ENCODE data around the gene MED8.
A peak's percentile ranks its signal among the peaks of the same experiment; 100 is the strongest.
"Not testable (repeated sequence)": the region's sequence is repeated elsewhere in the genome, so short reads cannot be mapped to it uniquely, and the experiment has no call there.

MED8 gene

GRCh38 chr1:43382027-43382779 lies 7.4 kb downstream of the MED8 start:
- no peak for DNase-seq

- DNase-seq, result no peak
Observed at GRCh38 chr1:43381612-43382011, 8.0 kb downstream of the MED8 start.

- DNase-seq, result no peak
Observed at GRCh38 chr1:43379476-43379875, 10.1 kb downstream of the MED8 start.

GRCh38 chr1:43377831-43378230 lies 11.8 kb downstream of the MED8 start:
- DNase-seq, result no peak

- no peak for DNase-seq
Observed at GRCh38 chr1:43376723-43377235, 12.8 kb downstream of the MED8 start.

GRCh38 chr1:43373066-43373940 lies 16.3 kb downstream of the MED8 start:
- no peak for DNase-seq

GRCh38 chr1:43372172-43372571 lies 17.4 kb downstream of the MED8 start:
- no peak for DNase-seq

- DNase-seq, result no peak
Observed at GRCh38 chr1:43370564-43370963, 19.0 kb downstream of the MED8 start.

GRCh38 chr1:43369779-43370178 lies 19.8 kb downstream of the MED8 start:
- not testable (repeated sequence) for DNase-seq

- no peak for DNase-seq
Observed at GRCh38 chr1:43368646-43369020, 21.0 kb downstream of the MED8 start.

GRCh38 chr1:43367904-43368645 lies 21.5 kb downstream of the MED8 start, which contains the start of gene ELOVL1:
TSS of gene ELOVL1 (minus strand) at chr1:43368011. CDS start at chr1:43365609, 2,402 bp downstream.
- DNase-seq, result peak; percentile 96

GRCh38 chr1:43367026-43367903 lies 22.3 kb downstream of the MED8 start:
- peak; percentile 59 for DNase-seq

GRCh38 chr1:43366601-43367025 lies 23.0 kb downstream of the MED8 start:
- DNase-seq, result no peak

GRCh38 chr1:43366179-43366578 lies 23.4 kb downstream of the MED8 start:
- DNase-seq, result peak; percentile 41

- DNase-seq, result no peak
Observed at GRCh38 chr1:43365678-43366077, 23.9 kb downstream of the MED8 start.

- DNase-seq, result no peak
Observed at GRCh38 chr1:43363935-43364525, 25.6 kb downstream of the MED8 start.

GRCh38 chr1:43363283-43363934 lies 26.2 kb downstream of the MED8 start:
- DNase-seq, result peak; percentile 34

GRCh38 chr1:43360616-43361015 lies 29.0 kb downstream of the MED8 start:
- no peak for DNase-seq

- DNase-seq, result no peak
Observed at GRCh38 chr1:43359696-43360095, 29.9 kb downstream of the MED8 start.

GRCh38 chr1:43358746-43359693 lies 30.6 kb downstream of the MED8 start, which contains the start of gene CDC20:
TSS of gene CDC20 (plus strand) at chr1:43358981. CDS start at chr1:43359216, 235 bp downstream.
- DNase-seq, result peak; percentile 100

Data from stimulated activated CD4-positive, alpha-beta T cell treated with anti-CD3 and anti-CD28 coated beads, Interleukin-15, amount 100 ng/mL, for 24 hours (primary cell).